Measurements from ENCODE around the gene SLC52A3.

DNA sequence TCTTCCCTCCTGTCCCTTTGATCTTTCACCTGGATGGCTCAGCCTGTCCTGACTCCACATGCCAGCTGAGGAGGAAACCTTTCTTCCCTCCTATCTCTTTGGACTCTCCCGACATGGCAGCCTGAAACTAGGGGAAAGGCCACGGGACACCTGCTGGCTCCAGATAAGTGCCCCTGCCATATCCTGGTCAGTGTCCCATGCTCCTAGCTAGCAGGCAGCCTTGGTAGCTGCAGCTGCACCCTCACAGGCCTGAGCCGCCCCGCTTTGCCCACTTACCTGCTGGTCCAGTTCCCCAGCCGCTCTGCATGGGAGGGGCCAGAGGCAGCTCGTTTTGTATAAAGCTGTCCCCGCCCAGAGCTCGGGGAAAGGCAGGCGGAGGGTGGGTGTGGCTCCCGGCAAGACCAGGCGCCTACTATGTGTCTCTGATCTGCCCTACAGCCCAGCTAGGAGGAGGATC is 7.4 kb upstream of the SLC52A3 start:
- no peak for TF ChIP-seq TAF1 (IDR thresholded peaks at IDR 0.05; ENCODE audit: borderline replicate concordance, insufficient read depth, low read length)
- TF ChIP-seq POLR2AphosphoS5 (IDR thresholded peaks at IDR 0.05; ENCODE audit: low read depth, low read length): no peak
- TF ChIP-seq, protein P1, sequence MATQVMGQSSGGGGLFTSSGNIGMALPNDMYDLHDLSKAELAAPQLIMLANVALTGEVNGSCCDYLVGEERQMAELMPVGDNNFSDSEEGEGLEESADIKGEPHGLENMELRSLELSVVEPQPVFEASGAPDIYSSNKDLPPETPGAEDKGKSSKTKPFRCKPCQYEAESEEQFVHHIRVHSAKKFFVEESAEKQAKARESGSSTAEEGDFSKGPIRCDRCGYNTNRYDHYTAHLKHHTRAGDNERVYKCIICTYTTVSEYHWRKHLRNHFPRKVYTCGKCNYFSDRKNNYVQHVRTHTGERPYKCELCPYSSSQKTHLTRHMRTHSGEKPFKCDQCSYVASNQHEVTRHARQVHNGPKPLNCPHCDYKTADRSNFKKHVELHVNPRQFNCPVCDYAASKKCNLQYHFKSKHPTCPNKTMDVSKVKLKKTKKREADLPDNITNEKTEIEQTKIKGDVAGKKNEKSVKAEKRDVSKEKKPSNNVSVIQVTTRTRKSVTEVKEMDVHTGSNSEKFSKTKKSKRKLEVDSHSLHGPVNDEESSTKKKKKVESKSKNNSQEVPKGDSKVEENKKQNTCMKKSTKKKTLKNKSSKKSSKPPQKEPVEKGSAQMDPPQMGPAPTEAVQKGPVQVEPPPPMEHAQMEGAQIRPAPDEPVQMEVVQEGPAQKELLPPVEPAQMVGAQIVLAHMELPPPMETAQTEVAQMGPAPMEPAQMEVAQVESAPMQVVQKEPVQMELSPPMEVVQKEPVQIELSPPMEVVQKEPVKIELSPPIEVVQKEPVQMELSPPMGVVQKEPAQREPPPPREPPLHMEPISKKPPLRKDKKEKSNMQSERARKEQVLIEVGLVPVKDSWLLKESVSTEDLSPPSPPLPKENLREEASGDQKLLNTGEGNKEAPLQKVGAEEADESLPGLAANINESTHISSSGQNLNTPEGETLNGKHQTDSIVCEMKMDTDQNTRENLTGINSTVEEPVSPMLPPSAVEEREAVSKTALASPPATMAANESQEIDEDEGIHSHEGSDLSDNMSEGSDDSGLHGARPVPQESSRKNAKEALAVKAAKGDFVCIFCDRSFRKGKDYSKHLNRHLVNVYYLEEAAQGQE (IDR thresholded peaks at IDR 0.05; ENCODE audit: insufficient read depth in 1 of 2, low read depth in 2 of 2, low read length in 2 of 2): no peak
